GM19240 (cell line): ENCODE measurements around the gene FSD2.
A peak's percentile ranks its signal among the peaks of the same experiment; 100 is the strongest.
"Not testable (repeated sequence)": the region's sequence is repeated elsewhere in the genome, so short reads cannot be mapped to it uniquely, and the experiment has no call there.

ENCODE experiments used
- DNase-seq: peaks from one replicate; pipeline ENCODE4 v3.0.0; 2011; ENCODE audit warnings: low spot score; ENCODE audit not compliant: insufficient read length

FSD2 gene

DNA sequence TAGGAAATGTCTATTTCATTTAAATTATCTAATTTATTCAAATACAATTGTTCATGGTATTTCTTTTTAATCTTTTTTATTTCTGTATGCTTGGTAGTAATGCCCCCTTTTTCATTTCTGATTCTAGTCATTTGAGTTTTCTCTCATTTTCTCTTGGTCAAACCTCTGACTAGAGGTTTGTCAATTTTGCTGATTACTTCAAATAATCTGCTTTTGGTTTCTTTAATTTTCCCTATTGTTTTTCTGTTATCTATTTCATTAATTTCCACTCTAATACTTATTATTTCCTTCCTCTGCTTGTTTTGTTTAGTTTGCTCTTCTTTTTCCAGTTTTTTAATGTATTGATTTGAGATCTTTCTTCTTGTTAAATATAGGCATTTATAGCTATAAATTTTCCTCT lies 12.1 kb downstream of the FSD2 start:
- no peak for DNase-seq

DNA sequence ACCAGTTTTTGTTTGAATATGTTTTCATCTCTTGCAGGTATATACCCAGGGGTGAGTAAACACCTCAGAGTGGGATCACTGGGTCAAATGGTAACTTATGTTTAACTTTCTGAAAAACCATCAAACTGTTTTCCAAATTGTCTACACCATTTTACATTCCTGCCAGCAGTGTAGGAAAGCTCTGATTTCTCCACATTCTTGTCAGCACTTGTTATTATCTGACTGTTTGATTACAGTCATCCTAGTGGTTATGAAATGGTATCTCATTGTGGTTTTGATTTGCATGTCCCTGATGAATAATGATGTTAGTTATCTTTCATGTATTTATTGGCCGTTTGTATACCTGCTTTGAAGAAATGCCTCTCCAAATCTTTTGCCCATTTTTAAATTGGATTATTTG lies 13.8 kb downstream of the FSD2 start:
- no peak for DNase-seq

DNA sequence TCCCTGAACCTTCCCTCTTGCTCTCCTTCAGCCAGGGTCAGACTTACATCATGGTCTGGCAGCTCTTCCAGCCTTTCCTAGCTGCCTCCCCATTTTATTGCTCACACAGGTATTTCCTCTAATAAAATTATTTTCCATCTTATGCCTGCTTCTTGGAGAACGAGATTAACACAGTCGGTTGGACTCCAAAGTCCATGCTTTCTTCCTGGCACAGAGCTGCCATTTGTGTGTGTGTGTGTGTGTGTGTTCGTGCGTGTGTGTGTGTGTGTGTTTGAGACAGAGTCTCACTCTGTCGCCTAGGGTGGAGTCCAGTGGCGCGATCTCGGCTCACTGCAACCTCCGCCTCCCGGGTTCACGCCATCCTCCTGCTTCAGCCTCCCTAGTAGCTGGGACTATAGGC lies 15.5 kb downstream of the FSD2 start:
- no peak for DNase-seq

DNA sequence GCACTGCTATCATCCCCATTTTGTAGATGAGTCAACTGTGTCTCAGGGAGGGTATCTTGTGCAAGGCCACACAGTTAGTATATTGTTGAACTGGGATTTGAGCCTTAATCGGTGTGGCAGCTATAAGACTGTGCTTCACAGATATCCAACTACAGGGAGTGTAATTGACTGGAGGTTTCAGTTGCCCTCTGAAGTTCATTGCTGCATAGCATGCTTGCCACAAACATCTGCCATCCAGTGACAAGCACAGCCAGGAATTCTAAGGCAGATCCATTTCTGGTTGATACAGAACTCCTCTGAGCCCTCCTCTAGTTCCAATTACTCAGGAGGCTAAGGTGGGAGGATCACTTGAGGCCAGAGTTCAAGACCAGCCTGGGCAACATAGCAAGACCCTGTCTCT lies 16.4 kb downstream of the FSD2 start:
- DNase-seq, result no peak

DNA sequence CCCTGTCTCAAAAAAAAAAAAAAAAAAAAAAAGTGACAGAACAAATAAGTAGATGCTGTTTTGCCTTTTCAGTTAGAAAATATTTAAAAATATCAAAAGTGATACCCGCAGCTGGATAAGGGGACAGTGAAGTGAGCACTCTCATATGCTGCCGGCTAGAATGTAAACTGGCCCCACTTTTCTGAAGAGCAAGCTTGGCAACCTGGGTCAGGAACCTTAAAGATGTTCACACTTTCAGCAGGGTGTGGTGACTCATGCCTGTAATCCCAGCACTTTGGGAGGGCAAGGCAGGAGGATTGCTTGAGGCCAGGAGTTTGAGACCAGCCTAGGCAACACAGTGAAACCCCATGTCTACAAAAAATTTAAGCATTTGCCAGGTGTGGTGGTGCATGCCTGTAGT lies 17.4 kb downstream of the FSD2 start:
- no peak for DNase-seq

DNA sequence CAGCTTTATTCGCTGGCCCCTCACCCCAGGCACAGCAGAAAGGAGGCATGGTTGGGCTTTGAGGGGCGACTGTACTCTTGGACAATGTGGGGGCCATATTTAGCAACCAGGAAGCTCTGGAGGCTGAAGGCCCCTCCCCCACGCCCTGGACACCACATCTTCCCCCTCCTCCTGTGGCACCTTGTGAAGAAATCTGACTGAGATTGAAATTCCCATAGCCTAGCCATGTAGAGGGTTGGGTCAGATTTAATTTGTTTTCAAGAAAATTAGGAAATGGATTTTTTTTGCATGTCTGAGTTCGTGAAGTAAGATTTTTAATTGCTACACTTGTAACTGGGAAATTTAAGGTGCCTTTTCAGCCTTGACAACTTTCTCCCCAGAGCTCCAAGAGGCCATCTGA lies 24.5 kb downstream of the FSD2 start:
- no peak for DNase-seq

DNA sequence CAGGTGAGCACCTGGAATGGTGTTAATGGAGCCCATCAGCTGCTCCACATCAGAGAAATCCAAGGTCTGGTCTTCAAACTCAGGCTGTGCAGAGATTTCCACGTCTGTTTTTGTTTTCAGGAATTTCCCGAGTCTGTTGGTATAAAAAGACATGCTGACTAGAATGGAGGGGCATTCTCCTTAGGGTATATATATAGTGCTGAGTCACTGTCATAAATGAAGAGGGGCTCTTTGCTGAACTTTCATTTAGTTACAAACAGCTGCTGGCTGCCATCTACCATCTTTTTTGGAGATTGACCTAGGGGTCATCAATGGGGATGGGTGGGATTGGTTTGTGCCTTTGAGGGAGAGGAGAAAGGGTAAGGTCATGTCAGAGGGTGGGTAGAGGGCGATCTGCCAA lies 27.1 kb downstream of the FSD2 start:
- DNase-seq, result no peak

DNA sequence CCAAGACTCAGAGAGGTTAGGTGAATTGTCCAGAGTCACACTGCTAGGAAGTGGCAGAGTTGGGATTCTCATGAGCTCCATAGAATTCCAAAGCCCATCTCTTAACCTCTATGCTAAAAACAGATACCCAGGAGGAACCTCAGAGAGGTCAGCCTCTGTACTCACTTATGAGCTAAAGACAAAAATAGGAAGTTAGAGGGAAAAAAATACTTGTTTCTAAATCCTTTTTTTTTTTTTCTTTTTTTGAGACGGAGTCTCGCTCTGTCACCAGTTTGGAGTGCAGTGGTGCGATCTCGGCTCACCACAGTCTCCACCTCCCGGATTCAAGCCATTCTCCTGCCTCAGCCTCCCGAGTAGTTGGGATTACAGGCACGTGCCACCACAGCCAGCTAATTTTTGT lies 31.4 kb downstream of the FSD2 start:
- no peak for DNase-seq

DNA sequence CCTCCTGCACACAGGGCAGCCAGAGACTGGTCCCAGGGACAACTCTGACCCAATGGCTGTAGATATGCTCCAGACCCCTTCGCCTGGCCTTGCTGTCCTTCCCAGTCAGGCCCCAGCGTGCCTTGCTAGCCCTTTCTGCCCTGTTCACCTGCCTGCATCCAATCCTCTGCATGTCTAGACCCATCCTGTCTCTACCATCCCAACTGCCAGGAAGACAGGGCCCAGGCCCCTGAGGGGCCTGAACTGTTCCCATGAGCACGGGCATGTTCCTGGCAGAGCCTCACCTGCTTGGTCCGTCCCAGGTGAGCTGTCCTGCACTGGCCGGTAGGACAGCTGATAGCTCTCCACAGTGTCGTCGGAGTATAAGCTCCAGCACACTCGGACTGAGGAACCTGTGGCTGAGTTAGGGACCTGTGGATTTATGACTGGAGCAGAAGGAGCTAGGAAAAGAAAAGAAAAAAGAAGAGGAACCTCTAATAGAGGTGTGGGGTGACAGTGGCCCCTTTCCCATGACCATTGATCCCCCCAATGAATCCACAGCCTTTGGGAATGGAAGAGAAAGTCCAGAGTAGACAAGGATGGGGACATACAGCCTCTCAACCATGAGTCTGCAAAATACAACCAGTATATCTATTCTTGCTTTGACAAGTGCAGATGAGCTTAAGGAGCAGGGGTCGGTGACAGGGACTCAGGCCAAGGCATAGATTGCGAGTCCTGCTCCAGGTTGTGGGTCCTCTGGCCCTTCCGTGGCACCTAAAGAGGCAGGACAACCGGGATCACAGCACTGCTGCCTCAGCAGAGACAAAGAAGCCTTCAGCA lies 33.9 kb downstream of the FSD2 start:
- DNase-seq, result no peak

DNA sequence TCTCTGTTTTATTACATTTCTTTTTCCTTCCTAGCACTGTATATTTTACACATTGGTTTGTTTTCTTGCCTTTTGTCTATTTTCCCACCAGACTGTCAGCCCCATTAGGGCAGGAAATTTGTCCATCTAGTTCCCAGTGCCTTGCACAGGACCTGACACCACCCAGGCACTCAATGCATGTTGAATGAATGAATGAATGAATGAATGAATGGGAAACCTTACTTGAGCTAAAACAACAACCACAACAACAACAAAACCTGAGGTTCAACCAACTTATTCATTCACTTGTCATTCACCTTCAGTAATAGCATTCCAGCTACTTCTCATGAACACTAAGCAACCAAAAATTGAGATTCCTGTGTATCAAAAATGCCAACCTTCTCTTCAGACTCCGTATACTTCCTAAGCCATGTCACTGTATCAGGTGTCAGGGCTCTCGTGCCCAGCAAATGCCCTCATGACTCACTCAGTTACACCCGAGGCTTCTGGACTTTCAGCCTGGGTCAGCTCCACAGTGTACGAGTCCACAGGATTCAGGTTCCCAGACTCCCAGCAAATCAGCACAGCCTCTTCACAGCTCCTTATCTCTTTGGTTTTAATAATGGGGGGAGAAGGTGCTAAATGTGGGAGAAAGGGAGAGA lies 37.3 kb downstream of the FSD2 start:
- DNase-seq, result no peak

DNA sequence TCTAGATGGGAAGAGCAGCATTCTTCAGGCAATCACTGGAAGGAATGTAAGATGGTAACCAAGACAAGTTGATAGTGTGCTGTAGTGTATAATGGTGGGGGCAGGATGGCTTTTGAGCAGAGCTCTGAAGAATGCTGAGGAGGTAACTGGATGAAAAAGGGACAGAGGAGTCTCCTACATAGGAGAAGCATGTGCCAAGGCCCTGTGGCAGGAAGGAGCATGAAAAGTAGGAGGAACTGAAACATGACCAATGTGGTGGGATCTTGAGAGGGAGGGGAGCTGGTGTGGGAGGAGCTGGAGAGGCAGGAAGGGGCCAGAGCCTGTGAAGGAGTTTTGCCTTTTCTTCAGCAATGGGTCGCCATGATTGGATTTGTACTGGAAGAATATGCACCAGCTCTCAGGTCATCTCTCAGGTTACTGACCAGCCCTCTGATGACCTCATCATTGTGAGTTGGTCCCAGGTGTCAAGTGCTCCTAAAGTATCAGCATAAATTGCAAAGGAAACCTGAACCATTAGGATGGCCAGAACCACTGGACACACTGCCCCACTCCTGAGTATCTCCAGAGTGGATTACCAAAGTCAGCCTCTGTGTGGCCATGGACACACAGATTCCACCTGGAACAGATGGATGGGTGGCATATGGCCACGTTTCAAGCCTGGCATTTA lies 38.6 kb downstream of the FSD2 start:
- DNase-seq, result no peak

DNA sequence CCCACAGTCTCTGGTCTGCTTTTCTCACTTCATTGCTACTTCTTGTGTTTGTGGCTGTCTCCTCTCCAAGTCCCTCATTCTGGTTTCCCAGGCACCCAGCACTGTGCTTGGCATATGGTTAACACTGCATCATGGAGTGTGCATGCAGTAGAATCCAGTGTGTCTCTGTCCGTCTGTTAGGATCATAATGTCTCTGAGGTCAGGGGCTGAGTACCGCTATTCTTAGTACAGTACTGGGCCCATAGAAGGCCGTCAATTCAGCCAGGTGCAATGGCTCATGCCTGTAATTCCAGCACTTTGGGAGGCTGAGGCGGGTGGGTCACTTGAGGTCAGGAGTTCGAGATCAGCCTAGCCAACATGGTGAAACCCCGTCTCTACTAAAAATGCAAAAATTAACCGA lies 39.7 kb downstream of the FSD2 start:
- DNase-seq, result not testable (repeated sequence)

DNA sequence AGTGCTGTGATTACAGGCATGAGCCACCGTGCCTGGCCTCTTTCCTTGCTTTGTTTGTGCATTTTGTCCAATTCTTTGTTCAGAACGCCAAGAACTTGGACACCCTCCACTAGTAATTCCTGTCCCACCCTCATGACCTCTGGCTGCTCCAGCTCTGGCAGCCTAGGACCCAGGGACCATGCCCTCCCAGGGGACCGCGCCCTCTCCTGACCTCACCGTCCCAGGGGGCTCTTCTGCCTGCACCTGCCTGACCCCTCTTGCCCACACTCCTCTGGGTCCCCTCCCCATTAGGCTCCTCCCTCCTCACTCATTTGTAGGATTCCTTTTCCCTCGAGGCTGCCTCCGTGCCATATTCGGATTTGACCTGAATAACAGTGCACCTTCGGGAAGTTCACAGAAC lies 41.1 kb downstream of the FSD2 start:
- DNase-seq, result no peak

DNA sequence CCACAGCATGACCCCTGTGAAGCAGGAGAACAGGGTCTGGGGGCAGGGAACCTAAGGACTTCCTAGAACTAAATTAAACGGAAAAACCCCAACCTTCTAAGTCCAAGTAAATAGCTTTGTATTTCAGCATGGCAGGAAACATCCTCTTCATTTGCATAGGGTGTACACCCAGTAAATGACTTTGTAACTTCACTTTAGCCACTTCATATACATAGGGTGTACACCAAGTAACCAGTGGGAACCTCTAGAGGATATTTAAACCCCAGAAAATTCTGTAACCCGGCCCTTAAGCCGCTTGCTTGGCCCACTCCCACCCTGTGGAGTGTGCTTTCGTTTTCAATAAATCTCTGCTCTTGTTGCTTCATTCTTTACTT lies 41.8 kb downstream of the FSD2 start:
- no peak for DNase-seq

DNA sequence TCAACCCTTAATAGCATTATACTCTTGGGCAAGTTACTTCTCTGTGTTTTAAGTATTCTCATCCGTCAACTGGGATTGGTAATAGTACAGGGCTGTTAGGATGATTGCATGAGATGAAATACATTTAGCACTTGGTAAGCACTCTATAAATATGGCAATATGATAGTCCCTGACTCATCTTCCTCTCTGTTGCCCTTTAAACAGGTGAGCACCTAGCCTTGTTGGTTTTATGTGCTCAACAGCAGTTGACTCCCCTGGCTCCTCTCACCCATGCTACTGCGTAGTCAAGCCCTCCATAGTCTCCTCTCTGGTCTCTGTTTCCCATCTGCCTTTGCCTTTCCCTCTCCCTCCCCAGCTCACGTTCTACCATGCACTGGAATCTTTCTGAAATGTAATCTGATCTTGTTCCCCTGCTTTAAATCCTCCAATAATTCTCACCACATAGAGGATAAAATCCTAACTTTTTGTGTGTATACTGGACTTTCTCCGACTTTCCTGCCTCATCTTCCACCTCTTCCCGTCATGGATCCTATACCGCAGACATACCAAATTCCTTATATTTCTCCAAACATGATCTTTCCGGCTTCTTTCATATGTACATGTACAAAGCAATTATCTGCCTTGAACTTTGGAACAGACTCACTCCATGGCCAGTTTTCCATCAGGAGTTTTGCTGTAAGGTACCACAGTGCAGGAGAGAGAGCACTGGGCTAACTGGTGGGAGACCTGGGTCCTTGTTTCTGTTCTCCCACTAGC lies 42.3 kb downstream of the FSD2 start:
- no peak for DNase-seq

DNA sequence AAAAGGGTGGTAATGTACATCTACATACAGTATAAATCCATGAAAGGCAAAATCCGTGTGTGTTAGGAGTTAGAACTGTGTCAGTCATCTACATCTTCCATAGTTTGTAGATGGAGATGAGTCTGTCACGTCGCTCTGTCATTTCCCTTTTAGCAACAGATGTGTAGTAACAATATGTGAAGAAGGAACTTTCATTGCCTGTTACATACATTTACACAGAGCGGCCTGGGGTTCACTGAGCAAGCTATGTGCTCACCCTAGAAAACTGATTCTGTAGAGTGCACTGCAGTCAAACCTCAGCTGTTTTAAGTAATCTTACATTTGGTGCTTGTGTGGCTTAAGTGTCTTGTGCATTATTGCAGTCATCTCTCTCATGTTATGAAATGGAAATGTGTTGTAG lies 54.6 kb downstream of the FSD2 start:
- DNase-seq, result no peak

DNA sequence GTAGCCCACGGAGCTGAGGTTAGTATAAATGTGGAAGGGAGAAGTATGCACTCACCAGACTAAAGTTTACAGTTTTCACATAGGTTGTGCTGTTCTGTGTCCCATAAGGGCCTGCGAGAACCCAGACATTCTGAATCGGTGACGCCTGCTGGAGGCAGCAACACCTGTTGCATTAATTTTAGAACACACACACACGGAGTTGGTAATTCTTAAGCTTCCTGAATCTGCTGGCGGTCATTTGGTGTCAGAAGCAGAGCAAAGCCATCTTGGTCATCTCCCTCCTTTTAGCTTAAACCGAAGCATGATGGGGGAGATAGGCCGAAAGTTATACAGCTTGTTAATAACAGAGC lies 55.1 kb downstream of the FSD2 start:
- no peak for DNase-seq

DNA sequence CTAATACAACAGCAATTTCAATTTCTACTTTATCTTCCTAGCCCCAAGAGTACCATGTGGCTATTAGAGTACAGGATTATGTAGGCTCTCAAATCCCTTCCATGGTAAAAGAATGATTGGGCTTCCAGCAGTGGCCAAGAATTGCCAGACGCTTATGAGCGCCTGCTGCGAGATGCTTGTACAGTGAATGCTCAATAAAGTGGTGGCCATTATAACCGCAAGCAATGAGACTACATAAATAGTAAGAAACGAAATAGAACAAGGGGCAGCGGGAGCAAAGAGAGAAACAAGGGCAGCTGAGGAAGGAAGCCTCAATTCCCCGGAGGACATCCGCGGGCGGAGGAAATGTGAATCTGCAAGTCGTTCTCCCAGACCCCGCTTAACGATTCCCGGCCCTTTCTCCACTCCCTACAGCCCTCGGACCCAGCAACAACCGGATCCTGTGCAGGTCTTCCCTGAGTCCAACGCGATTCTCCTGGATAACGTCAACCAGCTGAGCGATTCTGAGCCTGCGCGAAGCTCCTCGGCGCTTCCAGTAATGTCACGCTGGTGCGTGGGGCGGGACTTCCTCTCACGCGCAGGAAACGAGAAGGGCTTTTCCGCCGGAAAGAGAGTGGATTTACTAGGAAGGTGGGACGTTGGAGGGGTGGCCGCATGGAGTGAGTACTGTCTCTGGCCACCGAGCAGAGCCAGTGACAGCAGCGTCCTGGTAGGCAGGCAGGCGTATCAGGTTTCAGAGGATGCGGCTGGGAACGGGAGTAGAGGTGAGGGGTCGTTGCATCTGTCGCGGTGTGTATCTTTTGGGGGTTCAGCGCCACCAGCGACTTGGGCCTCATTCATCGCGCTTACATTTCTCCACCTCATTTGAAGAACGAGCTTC lies 55.7 kb downstream of the FSD2 start:
- peak; percentile 75 for DNase-seq

DNA sequence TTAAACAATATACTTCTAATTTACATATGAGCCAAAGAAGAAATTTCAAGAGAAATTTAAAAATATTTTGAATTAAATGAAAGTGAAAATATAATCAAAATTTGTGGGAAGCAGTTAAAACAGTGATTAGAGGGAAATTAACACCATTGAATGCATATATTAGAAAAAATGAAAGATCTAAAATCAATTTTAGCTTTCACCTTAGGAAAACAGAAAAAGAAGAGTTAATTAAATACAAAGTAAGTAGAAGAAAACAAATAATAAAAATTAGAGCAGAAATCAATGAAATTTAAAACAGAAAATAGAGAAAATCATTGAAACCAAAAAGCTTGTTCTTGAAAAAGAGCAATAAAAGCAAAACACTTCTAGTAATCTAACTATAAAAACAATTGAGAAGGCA lies 57.6 kb downstream of the FSD2 start:
- no peak for DNase-seq

DNA sequence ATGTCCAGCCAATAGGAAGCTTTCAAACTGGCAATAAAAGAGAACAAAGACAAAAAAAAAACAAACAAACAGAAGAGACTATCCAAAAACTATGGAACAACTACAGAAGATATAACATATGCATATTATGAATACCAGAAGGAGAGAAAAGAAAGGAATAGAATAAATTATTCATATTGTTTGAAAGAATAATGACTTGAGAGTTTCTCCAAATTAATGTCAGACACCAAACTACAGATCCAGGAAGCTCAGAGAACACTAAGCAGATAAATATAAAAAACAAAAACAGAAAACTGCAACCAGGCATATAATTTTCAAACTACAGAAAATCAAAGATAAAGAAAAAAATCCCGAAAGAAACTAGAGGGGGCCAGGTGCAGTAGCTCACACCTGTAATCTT lies 62.1 kb downstream of the FSD2 start:
- no peak for DNase-seq

DNA sequence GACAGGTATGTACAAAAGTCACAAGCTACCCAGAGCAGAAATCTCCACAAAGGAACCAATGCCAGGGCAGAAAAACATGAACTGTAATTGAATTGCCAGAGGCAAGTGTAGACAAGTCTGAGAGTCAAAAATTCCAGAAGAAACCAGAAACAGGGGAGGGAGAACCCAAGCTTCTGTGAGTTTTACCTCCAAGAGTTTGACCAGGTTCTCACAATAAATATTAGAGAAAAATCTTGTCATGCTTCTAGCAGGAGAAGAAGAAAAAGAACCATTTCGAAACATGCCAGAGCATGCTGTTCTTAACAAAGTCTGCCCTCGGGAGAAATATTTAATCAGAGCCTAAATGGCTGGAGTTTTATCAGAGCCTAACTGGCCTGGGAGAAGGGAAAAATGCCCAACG lies 63.7 kb downstream of the FSD2 start:
- DNase-seq, result no peak
